ENCODE measurements around the gene PVRIG. TPM values are rescaled to one million over a fixed set of nuclear protein-coding genes. Genes with fewer than 3 reads are reported as not detected.

PVRIG gene
- total and polyA plus RNA-seq, 2 donors (not counting 1 experiment from before 2014, with no cell fraction given): 16.2 to 51.2 TPM

- Histone ChIP-seq H3K79me2 (ENCODE audit: control insufficient read depth, insufficient read depth, low read length) (peaks cover 47% of the 10 kb centered on the region), H3K27ac (ENCODE audit: low read length in 2 of 2) (peak overlapping the region; percentile 97 to 100), H3K9me3 (ENCODE audit: control extremely low read depth in 1 of 3, control insufficient read depth in 2 of 3, insufficient read depth in 1 of 3, low read length in 2 of 3) (no peaks in the 10 kb centered on the region), H3K4me1 (ENCODE audit: control insufficient read depth in 2 of 2, insufficient read depth in 2 of 2, low read length in 2 of 2) (peaks cover 42 to 54% of the 10 kb centered on the region in 2 donors), H4K20me1 (ENCODE audit: control insufficient read depth, insufficient read depth, low read length, poor library complexity, severe bottlenecking) (no peaks in the 10 kb centered on the region), H3K36me3 (replicated peaks in 1 of 2; ENCODE audit: control extremely low read depth in 1 of 2, control insufficient read depth in 1 of 2, extremely low read depth in 1 of 2, insufficient read depth in 2 of 2, low read length in 1 of 2) (peaks cover 0 to 11% of the 10 kb centered on the region in 2 experiments), H3K27me3 (replicated peaks in 1 of 4; ENCODE audit: control extremely low read depth in 1 of 4, control insufficient read depth in 3 of 4, insufficient read depth in 4 of 4, low read length in 3 of 4) (no peaks in the 10 kb centered on the region), H3K4me3 (ENCODE audit: control extremely low read depth in 1 of 5, extremely low read depth in 1 of 5, insufficient read depth in 1 of 5, low read depth in 2 of 5, low read length in 4 of 5) (peak overlapping the region in 4 of 5 experiments; percentile 53 to 65 (median 64)), H3K4me2 (replicated peaks; ENCODE audit: low read depth, low read length, poor library complexity, severe bottlenecking) (peak overlapping the region; percentile 72), H2AFZ (ENCODE audit: insufficient read depth, low read depth, low read length, poor library complexity, severe bottlenecking) (peak overlapping the region; percentile 24), H3K9ac (ENCODE audit: low read length) (peak overlapping the region; percentile 71)
- Mint-ChIP-seq H3K4me1 (peaks cover 74% of the 10 kb centered on the region), H3K27me3 (no peaks in the 10 kb centered on the region), H3K27ac (peak overlapping the region; percentile 95), H3K4me3 (peak overlapping the region; percentile 85), H3K9me3 (ENCODE audit: insufficient read depth) (no peaks in the 10 kb centered on the region)
- intact Hi-C loops (cut with micrococcal nuclease): loop anchor here (2.0 to 5.0 kb wide), 3 partner anchors 44 to 139 kb away; partner anchors contain the start of genes GPC2, LAMTOR4, STAG3 and ZNF3
- DNase-seq: peak; percentile 84
- WGBS (ENCODE audit: insufficient coverage): 0% methylated on average over 3 of the region's 5 CpGs
- TF ChIP-seq CTCF (IDR thresholded peaks at IDR 0.05): no peak
- no peak for TF ChIP-seq EZH2 (IDR thresholded peaks at IDR 0.05; ENCODE audit: borderline replicate concordance, insufficient read depth, low read depth, low read length, poor library complexity, severe bottlenecking)
- CTCF ChIA-PET: interaction anchor here (0.7 to 9.7 kb wide), 9 partner anchors 10 to 186 kb away, joined by 3 to 93 read pairs (median 5); no protein-coding TSS in a partner anchor
- POLR2A ChIA-PET: interaction anchor here (0.6 to 2.1 kb wide), 4 partner anchors 10 to 89 kb away, joined by 3 to 11 read pairs (median 4); partner anchors contain the start of gene LAMTOR4
- ATAC-seq (ENCODE audit: low read depth): peak; percentile 56
These were observed 1.5 kb downstream of the PVRIG start for GRCh38 chr7:100221231-100221718.
